Esophagus muscularis mucosa (tissue), 4 donors: ENCODE results near the gene TRAP1. TPM values are rescaled to one million over a fixed set of nuclear protein-coding genes. Genes with fewer than 3 reads are reported as not detected.

Source experiments
- DNase-seq: peaks from one replicate; pipeline ENCODE4 v3.0.0-alpha.2; 2017; ENCODE audit errors: extremely low spot score
- H3K27ac ChIP-seq, 4 donors: fragments of 200-600 bp; sonication (generic); replicated peaks in 1 of 4; 1 replicate in 3 of 4; 2 replicates in 1 of 4; pipeline ENCODE4 v1.5.1; 2016 to 2019; ENCODE audit warnings: mild to moderate bottlenecking in 1 of 4
- H3K27me3 ChIP-seq, 4 donors: fragments of 200-600 bp; sonication (generic); one replicate each; pipeline versions ENCODE4 v1.5.1 to v1.6.0; 2016 to 2019
- H3K36me3 ChIP-seq, 4 donors: fragments of 200-600 bp; sonication (generic); one replicate each; pipeline ENCODE4 v1.5.1; 2016 to 2019
- H3K4me1 ChIP-seq, 4 donors: fragments of 200-600 bp; sonication (generic); one replicate each; pipeline ENCODE4 v1.5.1; 2016 to 2019
- H3K4me3 ChIP-seq, 4 donors: fragments of 200-600 bp; sonication (generic); 1 replicate in 2 of 4; 2 replicates in 2 of 4; pipeline ENCODE4 v1.5.1; 2016 to 2019; ENCODE audit warnings: mild to moderate bottlenecking in 4 of 4, moderate library complexity in 1 of 4
- H3K9me3 ChIP-seq, 4 donors: fragments of 200-600 bp; sonication (generic); 1 replicate in 3 of 4; 2 replicates in 1 of 4; pipeline ENCODE4 v1.5.1; 2016 to 2019
- EP300 ChIP-seq: sonication (generic); formaldehyde crosslinking; IDR thresholded peaks from one replicate; pipeline ENCODE4 v1.6.1; 2017; ENCODE audit warnings: antibody characterized with exemption
- POLR2A ChIP-seq: fragments of 450-650 bp; IDR thresholded peaks from one replicate; pipeline ENCODE4 v1.6.1; 2017; ENCODE audit warnings: antibody characterized with exemption, moderate library complexity, mild to moderate bottlenecking, low read depth
- POLR2AphosphoS5 ChIP-seq, 2 donors: sonication (generic); formaldehyde crosslinking; IDR thresholded peaks; one replicate each; pipeline ENCODE4 v1.6.1; 2017; ENCODE audit warnings: antibody characterized with exemption in 2 of 2
- WGBS: methylation state at CpG from one replicate; pipeline ENCODE4 v1.1.5; 2018; 5-methylcytosine and 5-hydroxymethylcytosine counted together
- intact Hi-C: fragments of 100-400 bp; cut with DNase I; formaldehyde crosslinking; loops from one replicate; pipeline ENCODE4 v1.15.1; 2023
- total RNA-seq, 4 donors: library from RNA; depleted of rRNA; stranded (reverse); fragments of >200 nt; gene quantifications; one replicate each; pipeline versions ENCODE4 v1.1.0 to v1.2.1, GENCODE V29; 2016
- TF ChIP-seq, protein P1 (sequence below), 3 experiments: fragments of 200-600 bp in 2 of 3; fragments of 450-650 bp in 1 of 3; sonication (generic) in 2 of 3; IDR thresholded peaks; one replicate each; pipeline ENCODE4 v1.5.1; 2017 to 2019; ENCODE audit warnings: antibody characterized with exemption in 3 of 3, mild to moderate bottlenecking in 2 of 3, moderate library complexity in 1 of 3

The TRAP1 gene
- total RNA-seq, 4 donors from 2014 or later, result 43.6 to 63.7 (median 46.8) TPM

DNA sequence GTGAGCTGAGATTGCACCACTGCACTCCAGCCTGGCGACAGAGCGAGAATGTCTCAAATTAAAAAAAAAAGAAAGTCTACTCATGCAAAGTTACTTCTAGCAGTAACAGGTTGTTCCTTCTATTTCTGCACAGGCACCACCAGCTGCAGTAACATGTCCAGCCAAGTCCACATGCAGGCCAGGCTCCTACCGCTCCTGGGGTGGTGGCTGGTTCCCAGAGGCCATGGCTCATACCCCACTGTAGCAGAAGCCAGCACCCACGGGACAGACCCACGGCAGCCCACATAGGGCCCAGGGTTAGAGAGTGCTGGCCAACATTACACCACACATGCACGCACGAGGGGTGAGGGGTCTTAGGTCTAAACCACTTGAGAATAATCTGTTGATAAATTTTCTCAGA lies 26.7 kb upstream of the TRAP1 start:
- intact Hi-C loops, result no loop called here
- TF ChIP-seq EP300 (no peak), POLR2A (no peak), POLR2AphosphoS5 (IDR thresholded peaks at IDR 0.05) (no peak)
- TF ChIP-seq, protein P1, sequence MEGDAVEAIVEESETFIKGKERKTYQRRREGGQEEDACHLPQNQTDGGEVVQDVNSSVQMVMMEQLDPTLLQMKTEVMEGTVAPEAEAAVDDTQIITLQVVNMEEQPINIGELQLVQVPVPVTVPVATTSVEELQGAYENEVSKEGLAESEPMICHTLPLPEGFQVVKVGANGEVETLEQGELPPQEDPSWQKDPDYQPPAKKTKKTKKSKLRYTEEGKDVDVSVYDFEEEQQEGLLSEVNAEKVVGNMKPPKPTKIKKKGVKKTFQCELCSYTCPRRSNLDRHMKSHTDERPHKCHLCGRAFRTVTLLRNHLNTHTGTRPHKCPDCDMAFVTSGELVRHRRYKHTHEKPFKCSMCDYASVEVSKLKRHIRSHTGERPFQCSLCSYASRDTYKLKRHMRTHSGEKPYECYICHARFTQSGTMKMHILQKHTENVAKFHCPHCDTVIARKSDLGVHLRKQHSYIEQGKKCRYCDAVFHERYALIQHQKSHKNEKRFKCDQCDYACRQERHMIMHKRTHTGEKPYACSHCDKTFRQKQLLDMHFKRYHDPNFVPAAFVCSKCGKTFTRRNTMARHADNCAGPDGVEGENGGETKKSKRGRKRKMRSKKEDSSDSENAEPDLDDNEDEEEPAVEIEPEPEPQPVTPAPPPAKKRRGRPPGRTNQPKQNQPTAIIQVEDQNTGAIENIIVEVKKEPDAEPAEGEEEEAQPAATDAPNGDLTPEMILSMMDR (IDR thresholded peaks at IDR 0.05), result no peak
- DNase-seq, result no peak
- H3K4me1 ChIP-seq, result peaks cover 0 to 19% (median 15%) of the 10 kb centered on the region in 4 donors
- WGBS, result 91% methylated on average over 7 of the region's 7 CpGs
- H3K36me3 ChIP-seq, result peaks cover 54 to 100% (median 97%) of the 10 kb centered on the region in 4 donors
- no peaks in the 10 kb centered on the region for H3K9me3 ChIP-seq
- H3K4me3 ChIP-seq, result no peak overlapping the region
- no peak overlapping the region for H3K27ac ChIP-seq
- no peaks in the 10 kb centered on the region for H3K27me3 ChIP-seq

DNA sequence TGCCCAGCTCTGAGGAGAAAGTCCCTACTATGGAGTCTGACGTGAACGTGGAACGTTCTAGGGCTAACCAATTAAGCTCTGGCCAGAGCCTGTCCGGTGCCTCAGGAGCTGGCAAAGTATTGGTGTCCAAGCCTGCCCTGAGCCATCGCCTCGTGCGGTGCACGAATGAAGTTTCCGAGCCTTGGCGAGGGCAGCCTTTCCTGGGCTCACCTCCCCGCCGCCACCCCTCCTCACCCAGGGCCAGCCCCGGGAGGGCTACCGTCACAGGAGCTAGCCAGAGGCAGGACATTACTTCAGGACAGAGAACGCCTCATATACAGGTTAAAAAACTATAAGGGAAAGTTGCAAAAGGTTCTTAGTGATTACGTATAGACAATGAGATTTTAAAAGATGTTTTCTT lies 23.6 kb upstream of the TRAP1 start:
- Histone ChIP-seq H3K4me1 (peaks cover 0 to 11% (median 9%) of the 10 kb centered on the region in 4 donors), H3K4me3 (no peak overlapping the region), H3K27ac (no peak overlapping the region), H3K9me3 (no peaks in the 10 kb centered on the region), H3K36me3 (peaks cover 83 to 100% (median 100%) of the 10 kb centered on the region in 4 donors), H3K27me3 (no peaks in the 10 kb centered on the region)
- intact Hi-C loops, result no loop called here
- 93% methylated on average over 16 of the region's 16 CpGs for WGBS
- TF ChIP-seq POLR2A (no peak), EP300 (no peak), POLR2AphosphoS5 (IDR thresholded peaks at IDR 0.05) (no peak)
- TF ChIP-seq, protein P1 (IDR thresholded peaks at IDR 0.05), result no peak
- no peak for DNase-seq

DNA sequence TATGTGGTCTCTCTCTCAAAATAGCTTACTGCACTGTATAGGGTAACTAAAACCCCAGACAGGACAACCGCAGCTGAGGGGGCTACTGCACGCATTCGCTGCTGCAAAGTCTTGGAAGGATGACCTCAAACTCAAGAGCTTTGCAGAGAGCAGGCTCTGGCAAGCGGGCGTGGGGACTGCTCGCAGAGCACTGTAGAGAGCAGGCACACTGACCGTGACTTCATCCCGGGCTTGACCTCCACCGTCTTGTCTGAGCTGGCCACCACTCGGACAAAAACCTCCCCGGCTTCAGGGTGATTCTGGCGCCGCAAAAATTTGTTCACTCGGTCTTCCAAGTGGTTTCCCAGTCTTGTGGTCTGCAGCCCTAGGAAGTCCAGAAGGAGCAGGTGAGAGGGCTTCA lies 22.9 kb upstream of the TRAP1 start:
- intact Hi-C loops, result no loop called here
- H3K4me1 ChIP-seq, result peaks cover 0 to 3% (median 2%) of the 10 kb centered on the region in 4 donors
- H3K27me3 ChIP-seq, result no peaks in the 10 kb centered on the region
- WGBS, result 90% methylated on average over 14 of the region's 14 CpGs
- no peak overlapping the region for H3K27ac ChIP-seq
- no peaks in the 10 kb centered on the region for H3K9me3 ChIP-seq
- no peak for TF ChIP-seq POLR2A
- no peak for DNase-seq
- no peak overlapping the region for H3K4me3 ChIP-seq
- peaks cover 90 to 100% (median 100%) of the 10 kb centered on the region in 4 donors for H3K36me3 ChIP-seq

DNA sequence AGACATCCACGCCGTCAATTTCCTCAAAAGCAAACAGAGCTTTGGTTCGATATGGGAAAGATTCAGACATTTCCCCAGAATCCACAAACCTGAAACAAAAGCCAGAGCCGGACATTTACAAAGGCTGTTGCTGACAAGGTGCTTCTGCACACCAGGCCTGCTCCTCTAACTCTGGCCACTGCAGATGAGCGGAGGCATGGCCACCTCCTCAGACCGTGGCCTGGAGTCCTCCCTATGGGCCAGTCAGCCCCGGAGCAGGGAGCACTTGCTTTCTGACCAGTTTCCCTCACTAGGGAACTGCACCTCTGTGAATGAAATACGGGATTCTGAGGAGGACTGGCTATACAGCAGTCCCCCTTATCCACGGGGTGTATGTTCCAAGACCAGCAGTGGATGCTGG lies 22.3 kb upstream of the TRAP1 start:
- peaks cover 92 to 100% (median 100%) of the 10 kb centered on the region in 4 donors for H3K36me3 ChIP-seq
- 92% methylated on average over 8 of the region's 9 CpGs for WGBS
- H3K4me1 ChIP-seq, result no peaks in the 10 kb centered on the region
- H3K27me3 ChIP-seq, result no peaks in the 10 kb centered on the region
- no peak overlapping the region for H3K4me3 ChIP-seq
- no peak overlapping the region for H3K27ac ChIP-seq
- intact Hi-C loops, result no loop called here
- no peak for DNase-seq
- no peaks in the 10 kb centered on the region for H3K9me3 ChIP-seq
- TF ChIP-seq, protein P1 (IDR thresholded peaks at IDR 0.05), result no peak
- TF ChIP-seq POLR2A (no peak), EP300 (no peak), POLR2AphosphoS5 (IDR thresholded peaks at IDR 0.05) (no peak)

- Histone ChIP-seq H3K27ac (no peak overlapping the region), H3K4me1 (no peaks in the 10 kb centered on the region), H3K36me3 (peaks cover 90 to 100% (median 100%) of the 10 kb centered on the region in 4 donors), H3K27me3 (no peaks in the 10 kb centered on the region), H3K9me3 (no peaks in the 10 kb centered on the region), H3K4me3 (no peak overlapping the region)
- DNase-seq, result no peak
- 97% methylated on average over 8 of the region's 8 CpGs for WGBS
- intact Hi-C loops, result no loop called here
- TF ChIP-seq, protein P1 (IDR thresholded peaks at IDR 0.05), result no peak
- TF ChIP-seq POLR2AphosphoS5 (IDR thresholded peaks at IDR 0.05) (no peak), EP300 (no peak), POLR2A (no peak)
Observed at GRCh38 chr16:3738541-3738940, 21.2 kb upstream of the TRAP1 start.
